Epithelial cell of esophagus (primary cell): Measurements from ENCODE around the gene DUSP1.

Source experiments
- DNase-seq: peaks from one replicate; pipeline ENCODE4 v3.0.0; 2010; ENCODE audit warnings: low read depth
- H3K4me3 ChIP-seq: 2 replicates; pipeline ENCODE4 v1.5.1; 2011; ENCODE audit warnings: mild to moderate bottlenecking, low read length, control low read depth
- TF ChIP-seq, protein P1 (sequence below): IDR thresholded peaks from 2 replicates; pipeline ENCODE4 v1.5.1; 2011; ENCODE audit warnings: low read depth, mild to moderate bottlenecking, low read length, control low read depth, inconsistent platforms; ENCODE audit not compliant: insufficient read depth; ENCODE audit errors: missing control alignments

Gene DUSP1

DNA sequence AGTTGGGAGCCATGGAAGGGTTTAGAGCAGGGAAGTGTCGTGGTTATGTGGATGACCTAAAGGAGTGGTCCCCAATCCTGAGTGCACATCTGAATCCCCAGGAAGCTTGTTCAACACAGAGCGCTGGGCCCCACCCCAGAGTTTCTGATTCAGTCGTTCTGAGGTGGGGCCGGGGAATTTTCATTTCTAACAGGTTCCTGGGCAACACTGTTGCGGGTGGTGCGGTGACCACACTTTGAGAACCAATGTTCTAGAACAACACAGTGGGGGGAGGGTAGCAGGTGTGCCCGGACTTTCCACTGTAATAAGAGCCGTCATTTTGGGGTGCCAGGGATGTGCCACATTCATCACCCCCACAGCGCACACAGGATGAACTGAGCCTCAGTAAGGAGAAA lies 39.3 kb downstream of the DUSP1 start:
- TF ChIP-seq, protein P1, sequence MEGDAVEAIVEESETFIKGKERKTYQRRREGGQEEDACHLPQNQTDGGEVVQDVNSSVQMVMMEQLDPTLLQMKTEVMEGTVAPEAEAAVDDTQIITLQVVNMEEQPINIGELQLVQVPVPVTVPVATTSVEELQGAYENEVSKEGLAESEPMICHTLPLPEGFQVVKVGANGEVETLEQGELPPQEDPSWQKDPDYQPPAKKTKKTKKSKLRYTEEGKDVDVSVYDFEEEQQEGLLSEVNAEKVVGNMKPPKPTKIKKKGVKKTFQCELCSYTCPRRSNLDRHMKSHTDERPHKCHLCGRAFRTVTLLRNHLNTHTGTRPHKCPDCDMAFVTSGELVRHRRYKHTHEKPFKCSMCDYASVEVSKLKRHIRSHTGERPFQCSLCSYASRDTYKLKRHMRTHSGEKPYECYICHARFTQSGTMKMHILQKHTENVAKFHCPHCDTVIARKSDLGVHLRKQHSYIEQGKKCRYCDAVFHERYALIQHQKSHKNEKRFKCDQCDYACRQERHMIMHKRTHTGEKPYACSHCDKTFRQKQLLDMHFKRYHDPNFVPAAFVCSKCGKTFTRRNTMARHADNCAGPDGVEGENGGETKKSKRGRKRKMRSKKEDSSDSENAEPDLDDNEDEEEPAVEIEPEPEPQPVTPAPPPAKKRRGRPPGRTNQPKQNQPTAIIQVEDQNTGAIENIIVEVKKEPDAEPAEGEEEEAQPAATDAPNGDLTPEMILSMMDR, result no peak
- DNase-seq, result peak; percentile 74
- no peak overlapping the region for H3K4me3 ChIP-seq

DNA sequence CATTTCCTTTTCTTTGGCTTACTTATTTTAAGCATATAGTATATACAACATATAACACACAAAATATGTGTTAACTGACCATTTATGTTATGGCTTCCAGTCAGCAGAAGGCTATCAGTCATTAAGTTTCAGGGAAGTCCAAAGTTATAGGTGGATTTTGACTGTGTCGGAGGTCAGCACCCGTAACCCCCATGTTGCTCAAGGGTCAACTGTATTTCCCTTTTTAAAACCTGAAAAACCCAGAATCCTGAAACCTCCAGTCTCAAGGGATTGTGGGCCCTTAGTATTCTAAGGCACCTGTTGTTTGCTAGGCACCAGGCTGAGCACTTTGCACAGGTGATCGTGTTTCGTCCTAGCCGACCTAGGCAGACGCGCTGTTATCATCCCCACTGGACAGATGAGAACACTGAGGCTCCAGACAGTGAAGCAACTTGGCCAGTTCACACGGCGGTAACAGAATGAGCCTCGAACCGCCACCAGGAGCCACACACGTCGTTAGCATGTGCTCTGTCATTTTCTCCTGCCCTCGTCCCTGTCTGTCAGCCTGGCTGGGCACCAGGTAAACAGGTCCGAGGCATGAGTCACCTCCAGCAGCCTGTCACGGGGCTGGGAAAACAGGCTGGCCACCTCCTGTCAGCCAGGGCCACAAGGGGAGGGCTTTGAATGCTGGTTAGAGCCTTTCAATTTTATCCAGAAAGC lies 39.9 kb downstream of the DUSP1 start:
- peak; percentile 90 for DNase-seq
- H3K4me3 ChIP-seq, result no peak overlapping the region
- TF ChIP-seq, protein P1, result peak; percentile 5

DNA sequence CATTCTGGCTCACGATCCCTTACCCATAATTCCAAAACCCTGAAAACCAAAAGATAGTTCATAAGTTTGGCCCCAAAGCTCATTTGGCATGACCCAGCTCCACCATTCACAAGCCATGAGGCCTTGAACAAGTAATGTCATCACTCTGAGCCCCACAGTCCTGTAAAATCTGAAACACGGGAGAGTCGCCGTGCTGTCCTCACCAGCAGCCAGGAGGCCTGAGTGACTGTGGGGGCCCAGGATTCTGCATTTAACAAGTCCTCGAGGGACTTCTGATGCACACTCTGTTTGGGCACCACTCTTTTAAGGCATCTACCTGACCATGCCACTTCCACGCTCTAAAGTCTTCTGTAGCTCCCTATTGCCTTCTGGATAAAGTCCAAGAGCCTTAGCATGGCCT lies 40.8 kb downstream of the DUSP1 start:
- TF ChIP-seq, protein P1, result no peak
- H3K4me3 ChIP-seq, result no peak overlapping the region
- no peak for DNase-seq

DNA sequence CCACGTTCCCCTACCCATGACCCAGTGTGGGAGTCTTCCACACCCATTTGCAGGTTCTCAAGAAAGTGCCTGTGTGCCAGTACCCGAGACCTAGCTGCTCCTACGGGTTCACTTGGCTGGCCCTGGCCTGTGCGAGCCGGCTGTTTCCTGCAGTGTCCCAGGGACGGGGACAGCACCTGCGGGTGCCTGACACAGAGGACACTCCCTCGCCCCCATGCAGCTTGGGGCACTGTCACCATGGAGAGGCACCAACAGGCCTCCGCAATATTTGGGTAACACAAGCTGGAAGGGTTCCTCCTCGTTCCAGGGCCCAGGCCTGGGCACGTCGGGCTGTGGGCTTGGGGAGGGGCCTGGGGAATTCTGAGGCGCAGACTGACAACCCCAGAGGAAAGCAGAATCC lies 41.4 kb downstream of the DUSP1 start:
- DNase-seq, result no peak
- TF ChIP-seq, protein P1, result no peak
- H3K4me3 ChIP-seq, result no peak overlapping the region

DNA sequence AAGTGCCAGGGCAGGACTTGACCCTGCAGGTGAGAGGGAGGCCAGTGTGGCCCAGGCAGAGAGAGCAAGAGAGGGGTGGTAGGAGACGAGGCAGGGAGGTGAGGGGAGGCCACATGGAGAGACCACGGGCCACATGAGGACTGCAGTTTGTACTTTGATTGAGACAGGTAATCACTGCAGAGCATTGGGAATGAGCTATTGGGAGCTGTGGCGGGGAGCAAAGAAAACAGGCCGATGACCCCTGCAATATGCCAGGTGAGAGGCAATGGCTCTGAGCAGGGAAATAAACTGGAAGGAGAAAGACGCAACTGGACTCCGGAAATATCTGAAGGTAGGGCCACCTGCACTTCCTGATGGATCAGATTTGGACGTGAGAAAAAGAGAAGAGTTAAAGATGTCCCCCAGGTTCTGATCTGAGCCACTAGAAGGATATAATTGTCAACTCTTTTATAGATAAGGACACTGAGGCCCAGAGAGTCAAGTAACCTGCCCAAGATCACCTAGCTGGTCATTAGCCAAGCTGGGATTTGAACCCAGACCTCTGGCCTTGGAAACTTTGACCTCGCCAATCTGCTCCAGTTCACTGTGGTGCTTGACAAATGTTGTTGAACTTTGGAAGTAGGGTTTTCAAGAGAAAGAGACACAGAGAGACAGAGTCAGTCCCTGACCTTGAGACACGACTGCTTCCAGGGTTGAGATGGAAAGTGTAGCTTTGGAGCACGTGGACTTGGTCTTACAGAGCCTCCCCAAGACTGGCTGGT lies 42.3 kb downstream of the DUSP1 start:
- no peak overlapping the region for H3K4me3 ChIP-seq
- no peak for DNase-seq
- TF ChIP-seq, protein P1, result no peak

DNA sequence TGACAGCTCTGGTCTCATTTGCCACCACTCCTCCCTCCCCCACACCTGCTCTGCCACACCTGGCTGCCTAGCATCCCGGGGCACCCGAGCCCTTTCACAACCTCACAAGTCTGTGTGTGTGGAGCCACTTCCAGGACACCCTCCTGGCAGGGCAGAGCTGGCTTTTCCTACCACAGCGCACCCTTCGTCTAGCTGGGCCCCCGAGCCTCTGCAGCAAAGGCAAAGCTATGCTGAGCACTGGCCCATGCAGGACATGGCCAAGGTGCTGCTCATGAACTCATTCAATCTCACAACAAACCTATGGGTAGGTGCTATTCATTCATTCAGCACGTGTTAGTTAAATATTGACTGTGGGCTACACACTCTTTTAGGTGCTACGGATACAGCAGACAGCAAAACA lies 43.4 kb downstream of the DUSP1 start:
- no peak for DNase-seq
- H3K4me3 ChIP-seq, result no peak overlapping the region
- TF ChIP-seq, protein P1, result no peak
